ENCODE data around the gene BMAL1. TPM values are rescaled to one million over a fixed set of nuclear protein-coding genes. Genes with fewer than 3 reads are reported as not detected.

Gene BMAL1
- total RNA-seq, 1 donor from 2014 or later: 7.4 TPM

DNA sequence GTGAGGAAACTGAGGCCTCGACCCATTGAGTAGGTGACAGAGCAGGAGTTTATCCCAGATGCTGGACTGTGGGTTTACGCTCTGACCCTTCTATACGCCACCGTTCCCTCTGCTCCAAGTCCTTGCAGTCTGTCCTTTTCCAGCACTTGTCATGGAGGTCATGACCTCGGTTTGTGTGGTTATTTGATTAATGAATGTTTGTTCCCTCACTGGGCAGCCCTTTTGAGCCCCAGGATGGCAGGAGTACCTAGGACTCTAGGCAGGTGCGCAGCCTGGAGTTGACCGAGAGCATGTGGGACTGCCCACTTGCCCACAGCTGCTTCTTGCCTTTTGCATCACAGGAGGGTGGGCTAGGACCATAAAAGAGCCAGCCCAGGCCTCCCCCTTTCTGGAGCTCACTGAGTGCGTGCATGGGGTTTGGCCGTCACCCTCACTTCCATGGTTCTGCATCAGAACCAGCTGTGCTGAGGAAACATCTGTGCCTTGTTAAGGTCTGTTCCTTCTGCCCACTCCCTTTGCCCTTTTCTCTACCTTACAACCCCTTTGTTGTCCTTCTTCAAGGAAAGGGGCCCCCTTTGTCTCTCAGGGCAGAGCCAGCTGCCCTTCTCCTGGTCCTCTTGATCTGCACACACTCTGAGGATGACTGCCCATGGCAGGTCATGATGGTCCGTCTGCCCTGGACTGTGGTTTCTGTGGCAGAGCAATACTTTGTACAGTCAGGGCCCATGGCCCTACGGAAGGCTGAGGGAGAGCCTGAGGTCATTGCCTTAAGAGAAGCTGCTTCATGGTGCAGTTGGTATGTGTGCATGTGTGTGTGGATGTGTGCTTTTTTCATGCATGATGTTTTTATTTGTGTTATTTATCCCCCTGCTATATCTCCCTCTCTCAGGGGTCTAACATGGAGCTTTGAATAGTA, 38.2 kb downstream of the BMAL1 start:
- no peak for DNase-seq (ENCODE audit: low read depth in 2 of 2)

DNA sequence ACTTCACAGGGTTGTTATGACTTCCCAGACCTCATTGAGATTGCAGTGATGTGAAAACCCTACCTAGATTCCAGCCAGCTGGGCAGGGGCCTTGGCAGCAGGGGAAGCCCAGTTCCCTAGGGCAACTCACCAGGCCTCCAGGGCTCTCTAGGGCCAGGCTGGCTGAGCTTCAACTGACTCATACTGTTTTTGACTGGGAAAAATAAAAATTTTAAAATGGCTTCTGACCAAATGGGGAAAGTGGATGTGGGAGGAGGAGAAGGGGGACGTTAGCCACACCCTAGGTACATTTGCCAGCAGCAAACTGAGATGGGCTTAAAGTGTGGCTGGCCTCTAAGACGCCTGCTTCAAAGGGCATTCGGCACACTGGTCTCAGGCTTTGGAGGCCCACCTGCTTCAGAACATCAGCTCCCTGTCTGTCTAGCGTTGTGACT, 39.0 kb downstream of the BMAL1 start:
- peak in 1 of 2 donors; percentile 24 for DNase-seq (ENCODE audit: low read depth in 2 of 2)

- DNase-seq (ENCODE audit: low read depth in 2 of 2): no peak
Measured at GRCh38 chr11:13317293-13318080, 39.9 kb downstream of the BMAL1 start.

DNA sequence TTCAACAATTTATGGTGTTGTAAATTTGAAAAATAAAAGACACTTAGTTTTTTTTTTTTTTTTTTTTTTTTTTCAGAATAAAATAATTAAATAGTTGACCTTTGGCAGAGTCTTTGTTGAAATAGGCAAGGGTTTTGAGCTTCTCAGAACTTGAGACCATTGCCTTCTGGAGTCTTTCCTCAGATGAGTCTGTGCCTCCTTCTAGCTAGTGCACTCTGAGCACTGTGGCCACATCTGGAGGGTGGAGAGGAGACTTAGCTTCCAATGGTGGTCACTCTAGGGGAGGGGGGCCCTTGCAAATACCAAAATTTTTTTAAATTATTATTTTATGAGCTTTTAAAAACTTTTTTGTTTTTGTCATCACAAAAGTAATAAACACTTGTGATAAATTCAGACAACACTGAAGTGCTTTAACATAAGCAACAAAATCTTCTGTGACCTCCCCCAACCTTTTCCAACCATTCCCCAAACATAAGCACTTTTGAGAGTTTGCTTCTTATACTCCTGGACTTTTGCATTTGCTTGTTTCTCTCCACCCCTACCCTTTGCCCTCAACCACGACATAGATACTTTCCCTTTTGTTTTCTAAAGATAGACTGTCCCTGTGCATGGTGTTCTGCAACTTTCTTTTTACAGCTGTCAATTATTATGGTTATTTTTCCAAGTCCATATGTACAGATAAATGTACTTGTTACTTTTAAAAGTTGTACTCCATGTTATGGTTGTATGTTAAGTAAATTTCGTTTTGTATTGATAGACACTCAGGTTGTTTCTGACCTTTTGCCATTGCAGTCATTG, 41.1 kb downstream of the BMAL1 start:
- no peak for DNase-seq (ENCODE audit: low read depth in 2 of 2)

DNA sequence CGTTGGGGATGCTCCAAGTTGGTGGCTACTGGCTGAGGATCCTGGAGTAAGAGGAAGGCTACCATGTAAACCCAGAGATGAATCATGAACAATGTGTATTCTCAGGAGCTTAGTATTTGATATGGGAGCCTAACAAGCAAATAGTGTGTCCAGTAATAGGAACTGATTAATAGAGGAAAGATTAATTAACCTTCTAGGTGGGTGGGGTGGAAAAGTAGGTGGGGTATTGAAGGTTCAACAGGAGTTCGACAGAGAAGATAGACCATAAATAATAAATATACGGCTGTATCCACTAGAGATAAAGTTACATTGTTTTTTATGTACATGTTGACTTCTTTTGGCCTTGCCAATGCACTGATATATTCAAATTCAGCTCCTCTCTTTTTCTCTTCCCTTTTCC, 43.1 kb downstream of the BMAL1 start:
- no peak for DNase-seq (ENCODE audit: low read depth in 2 of 2)

DNA sequence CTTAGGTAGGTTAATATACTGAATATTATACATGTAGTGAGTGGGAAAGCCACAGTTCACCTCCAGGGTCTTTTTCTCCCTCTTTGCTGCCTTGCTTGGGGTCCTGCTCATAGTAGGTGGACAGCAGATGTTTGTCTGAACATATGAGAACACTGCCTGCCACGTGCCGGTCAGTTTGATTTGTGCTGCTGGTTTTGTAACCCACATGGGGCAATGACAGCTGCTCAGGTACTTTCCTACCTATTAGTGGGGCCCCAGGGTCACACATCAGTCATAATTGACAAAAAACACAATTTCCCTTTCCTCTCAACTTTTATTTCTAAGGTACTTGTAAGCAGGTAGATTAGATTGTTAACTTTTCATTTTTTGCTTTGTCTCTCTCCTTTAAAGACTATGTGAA, 43.8 kb downstream of the BMAL1 start:
- no peak for DNase-seq (ENCODE audit: low read depth in 2 of 2)

DNA sequence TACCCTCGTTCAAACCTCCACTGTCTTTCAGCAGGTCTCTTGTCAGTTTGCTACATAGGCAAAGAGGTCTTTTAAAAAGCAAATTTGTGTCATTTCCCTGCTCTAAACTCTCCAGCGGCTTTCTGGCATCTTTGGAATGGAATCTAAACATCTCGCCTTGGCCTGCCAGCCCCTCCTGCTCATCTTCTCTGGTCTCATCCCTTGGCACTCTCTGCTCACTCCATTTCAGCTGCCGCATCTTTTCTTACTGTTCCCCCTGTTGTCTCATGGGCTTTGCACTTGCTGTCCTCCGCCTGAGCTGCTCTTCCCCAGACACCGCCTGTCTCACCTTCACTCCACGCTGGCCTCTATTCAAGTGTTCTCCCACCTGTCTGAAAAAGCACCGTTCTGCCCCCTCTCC, 46.6 kb downstream of the BMAL1 start:
- DNase-seq (ENCODE audit: low read depth in 2 of 2): no peak

- DNase-seq (ENCODE audit: low read depth in 2 of 2): no peak
Measured at GRCh38 chr11:13324709-13325108, 47.1 kb downstream of the BMAL1 start.

- peak; percentile 45 to 50 for DNase-seq (ENCODE audit: low read depth in 2 of 2)
Measured at GRCh38 chr11:13327421-13327820, 49.8 kb downstream of the BMAL1 start.

DNA sequence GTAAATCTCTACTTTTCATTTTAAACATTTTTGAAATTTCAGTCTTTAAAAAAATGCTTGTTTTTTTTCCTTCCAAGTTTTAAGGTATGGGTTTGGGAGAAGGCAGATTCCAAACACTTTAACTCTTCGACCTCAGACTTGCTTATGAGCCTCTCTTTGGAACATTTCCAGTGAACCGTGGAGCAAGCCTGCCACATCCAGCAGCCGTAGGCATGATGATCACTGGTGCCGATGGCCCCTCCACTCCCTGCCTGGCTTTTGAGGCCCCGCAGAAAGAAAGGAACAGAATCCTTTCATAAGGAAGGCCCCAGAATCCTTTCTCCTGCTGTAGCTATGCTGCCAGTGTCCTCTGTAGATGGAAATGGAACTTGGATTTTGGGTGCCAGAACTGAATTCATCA, 50.7 kb downstream of the BMAL1 start:
- DNase-seq (ENCODE audit: low read depth in 2 of 2): no peak

GRCh38 chr11:13329670-13330356, 52.2 kb downstream of the BMAL1 start:
- DNase-seq (ENCODE audit: low read depth in 2 of 2): no peak

GRCh38 chr11:13332124-13332523, 54.5 kb downstream of the BMAL1 start:
- DNase-seq (ENCODE audit: low read depth in 2 of 2): no peak

GRCh38 chr11:13333456-13333957, 55.9 kb downstream of the BMAL1 start:
- no peak for DNase-seq (ENCODE audit: low read depth in 2 of 2)

DNA sequence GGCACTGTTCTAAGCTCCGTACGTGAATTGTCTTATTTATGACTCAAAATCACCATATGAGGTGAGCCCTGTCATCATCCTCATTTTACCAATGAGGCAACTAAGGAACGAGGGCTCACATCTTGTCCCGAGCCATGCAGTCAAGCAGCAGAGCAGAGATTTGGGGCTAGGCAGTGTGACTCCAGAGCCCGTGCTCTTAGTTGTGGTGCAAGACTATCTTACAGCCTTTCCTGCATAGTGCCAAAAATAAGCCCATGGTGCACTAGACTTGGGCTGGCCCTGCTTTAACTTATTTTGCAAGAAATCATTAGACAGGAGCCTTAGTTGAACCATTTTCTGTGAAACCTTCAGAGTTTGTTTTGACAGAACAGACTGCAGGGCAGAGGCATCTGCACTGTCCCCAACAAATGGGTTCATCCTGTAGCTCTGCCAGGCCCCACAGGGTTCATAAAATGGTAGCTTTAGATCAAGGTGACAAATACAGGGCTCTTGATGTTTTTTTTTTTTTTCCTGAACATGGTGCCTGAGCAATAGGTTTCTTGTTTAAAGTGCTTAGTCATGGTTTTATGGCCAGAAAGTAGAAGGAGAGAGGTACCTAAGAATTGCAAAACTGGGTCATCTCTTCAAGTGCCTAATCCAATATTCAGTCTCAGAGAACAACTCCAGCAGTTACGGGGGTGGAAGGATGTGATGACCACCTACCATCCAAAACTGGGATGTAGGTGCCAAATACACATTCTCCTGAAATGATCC, 56.6 kb downstream of the BMAL1 start:
- DNase-seq (ENCODE audit: low read depth in 2 of 2): no peak

GRCh38 chr11:13335319-13335718, 57.7 kb downstream of the BMAL1 start:
- DNase-seq (ENCODE audit: low read depth in 2 of 2): peak; percentile 37 to 67

DNA sequence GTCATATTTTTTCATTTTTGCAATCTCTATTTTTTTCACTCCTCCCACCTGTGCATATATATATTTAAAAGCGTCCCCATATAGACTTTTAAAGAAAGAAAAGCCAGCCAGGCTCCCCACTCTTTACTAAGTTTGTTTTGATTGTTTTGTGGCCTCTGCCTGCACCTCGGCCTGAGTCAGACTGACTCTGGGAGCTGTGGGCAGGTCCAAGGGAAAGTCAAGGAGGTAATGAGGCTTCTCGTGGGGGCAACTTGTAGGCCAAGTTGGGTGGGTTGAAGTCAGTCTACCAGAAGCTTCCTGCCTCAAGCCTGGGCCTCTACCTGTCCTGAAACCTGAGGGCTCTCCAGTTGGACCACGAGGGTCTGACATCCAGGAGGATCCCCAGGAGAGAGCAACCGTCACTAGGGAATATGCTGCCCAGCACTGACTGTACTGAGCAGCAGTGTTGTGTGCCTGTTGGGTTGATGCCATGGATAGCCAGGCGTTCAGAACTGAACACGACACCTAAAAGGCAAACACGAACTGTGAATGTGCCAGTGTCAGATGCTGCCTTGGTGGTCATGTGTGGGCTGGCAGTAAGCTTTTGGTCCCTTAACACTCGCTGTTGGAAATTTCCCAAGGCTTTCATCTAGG, 58.8 kb downstream of the BMAL1 start:
- DNase-seq (ENCODE audit: low read depth in 2 of 2): no peak

DNA sequence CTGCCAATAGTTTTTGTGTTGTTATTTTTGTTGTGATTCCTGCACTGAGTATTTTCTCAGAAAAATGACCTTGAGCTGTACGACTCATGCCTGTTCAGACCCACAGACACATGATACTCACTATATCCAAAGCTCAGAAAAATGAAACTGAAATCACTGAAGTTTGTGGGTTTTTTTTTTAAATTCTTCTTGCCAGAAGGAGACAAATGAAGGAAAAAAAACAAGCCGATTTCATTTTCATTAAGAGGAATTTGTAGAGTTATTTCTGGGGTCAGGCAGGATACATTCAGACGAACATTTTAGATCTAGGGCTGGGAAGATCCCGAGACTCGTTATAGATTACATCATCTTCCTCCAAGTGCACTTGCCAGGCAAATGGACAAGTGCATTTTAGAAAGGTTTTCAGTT, 60.4 kb downstream of the BMAL1 start:
- DNase-seq (ENCODE audit: low read depth in 2 of 2): peak in 1 of 2 donors; percentile 68

DNA sequence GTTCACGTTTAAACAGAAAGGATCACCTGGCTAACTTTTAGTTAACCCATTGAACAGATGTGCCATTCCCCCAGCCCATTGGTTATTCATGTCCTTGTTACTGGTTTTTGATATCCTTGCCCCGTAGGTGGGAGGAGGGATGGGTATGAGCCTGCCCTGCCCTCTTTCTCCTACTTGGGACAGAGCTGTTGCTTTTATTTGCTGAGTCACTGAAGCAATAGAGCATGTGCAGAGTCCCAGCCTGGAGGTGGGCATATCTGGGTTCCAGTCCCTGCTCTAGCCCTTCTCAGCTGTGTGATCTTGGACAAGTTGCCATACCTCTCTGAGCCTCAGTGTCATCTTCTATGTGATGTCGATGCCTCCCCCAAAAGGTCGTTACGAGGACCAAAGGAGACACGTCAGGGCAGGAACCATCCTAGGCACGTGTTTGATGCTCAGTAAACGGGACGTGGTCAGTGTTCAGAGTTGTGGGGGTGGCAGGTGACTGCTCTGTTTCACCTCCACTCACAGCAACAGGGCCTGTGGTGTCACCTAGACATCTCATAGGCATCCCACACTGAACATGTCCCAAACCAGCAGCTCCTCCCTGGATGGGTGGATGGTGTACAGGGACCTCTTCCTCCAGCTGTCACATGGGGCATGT, 61.0 kb downstream of the BMAL1 start:
- peak in 1 of 2 donors; percentile 59 for DNase-seq (ENCODE audit: low read depth in 2 of 2)

All from dermis microvascular lymphatic vessel endothelial cell (primary cell).